Medulla oblongata (tissue), 1 donor: ENCODE results near the gene PCDHA2.
A peak's percentile ranks its signal among the peaks of the same experiment; 100 is the strongest.
"Not testable (repeated sequence)": the region's sequence is repeated elsewhere in the genome, so short reads cannot be mapped to it uniquely, and the experiment has no call there.

Source experiments
- DNase-seq: peaks from one replicate; pipeline ENCODE4 v3.0.0-alpha.2; 2015; ENCODE audit errors: extremely low spot score

PCDHA2 gene

GRCh38 chr5:140821375-140822280 lies 27.0 kb downstream of the PCDHA2 start, which contains the start of gene PCDHA5:
TSS of gene PCDHA5 (plus strand) at chr5:140821613.
- peak; percentile 53 for DNase-seq

- DNase-seq: no peak
Measured at GRCh38 chr5:140822281-140822629, 27.6 kb downstream of the PCDHA2 start.

- DNase-seq: not testable (repeated sequence)
Measured at GRCh38 chr5:140822969-140823368, 28.3 kb downstream of the PCDHA2 start.

GRCh38 chr5:140823475-140823874 lies 28.8 kb downstream of the PCDHA2 start:
- DNase-seq: no peak

- peak; percentile 31 for DNase-seq
Measured at GRCh38 chr5:140827704-140828361, 33.2 kb downstream of the PCDHA2 start, which contains the start of gene PCDHA6. TSS of gene PCDHA6 (plus strand) at chr5:140827960. CDS start at chr5:140828092, 132 bp downstream.

GRCh38 chr5:140828362-140828737 lies 33.7 kb downstream of the PCDHA2 start:
- DNase-seq: peak; percentile 14

GRCh38 chr5:140829511-140830501 lies 35.2 kb downstream of the PCDHA2 start:
- not testable (repeated sequence) for DNase-seq

GRCh38 chr5:140833993-140834392 lies 39.3 kb downstream of the PCDHA2 start, which contains the start of gene PCDHA7:
TSS of gene PCDHA7 (plus strand) at chr5:140834269. CDS start at chr5:140834384, 115 bp downstream.
- peak; percentile 49 for DNase-seq

GRCh38 chr5:140834439-140835008 lies 39.9 kb downstream of the PCDHA2 start:
- not testable (repeated sequence) for DNase-seq

- no peak for DNase-seq
Measured at GRCh38 chr5:140835622-140836510, 41.2 kb downstream of the PCDHA2 start.

GRCh38 chr5:140840978-140841962 lies 46.6 kb downstream of the PCDHA2 start, which contains the start of gene PCDHA8:
TSS of gene PCDHA8 (plus strand) at chr5:140841187. CDS start at chr5:140841322, 135 bp downstream.
- peak; percentile 42 for DNase-seq

GRCh38 chr5:140842798-140843733 lies 48.4 kb downstream of the PCDHA2 start:
- DNase-seq: no peak
